Putamen (tissue), 1 donor: Measurements from ENCODE around the gene MAN1C1.
"Not testable (repeated sequence)": the region's sequence is repeated elsewhere in the genome, so short reads cannot be mapped to it uniquely, and the experiment has no call there.

Source experiments
- DNase-seq: peaks from one replicate; pipeline ENCODE4 v3.0.0-alpha.2; 2016; ENCODE audit warnings: low spot score

MAN1C1 gene

DNA sequence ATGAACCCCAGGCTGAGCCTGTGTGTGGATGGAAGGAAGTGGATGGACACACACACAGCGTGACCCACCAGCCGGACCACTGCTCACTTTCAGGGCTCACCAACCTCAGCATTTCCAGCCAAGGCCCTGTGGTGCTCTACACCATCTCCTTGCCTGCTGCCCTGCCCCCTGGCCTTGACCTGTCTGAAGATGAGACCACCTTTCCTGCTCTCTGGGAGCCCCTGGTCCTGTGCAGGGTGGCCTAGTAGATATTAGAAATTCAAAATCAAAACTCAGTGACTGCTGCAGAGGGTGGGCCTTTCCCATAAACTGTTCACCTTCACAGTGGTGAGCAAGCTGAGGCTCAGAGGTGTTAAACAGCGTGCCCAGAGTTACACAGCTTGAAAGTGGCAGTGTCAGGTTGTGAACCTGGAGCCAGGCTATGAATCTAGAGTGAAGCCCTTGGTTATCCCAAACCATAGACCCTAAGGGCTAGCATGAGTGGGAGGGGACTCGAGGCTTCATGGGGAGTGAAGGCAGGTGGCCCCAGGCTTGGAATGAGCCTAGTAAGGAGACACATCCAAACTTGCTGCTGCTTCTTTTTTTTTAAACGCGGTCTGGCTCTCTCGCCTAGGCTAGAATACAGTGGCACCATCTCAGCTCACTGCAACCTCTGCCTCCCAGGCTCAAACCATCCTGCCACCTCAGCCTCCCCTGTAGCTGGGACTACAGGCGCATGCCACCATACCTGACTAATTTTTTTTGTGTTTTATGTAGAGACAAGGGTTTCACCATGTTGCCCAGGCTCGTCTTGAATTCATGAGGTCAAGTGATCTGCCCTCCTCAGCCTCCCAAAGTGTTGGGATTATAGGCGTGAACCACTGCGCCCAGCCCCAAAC lies 41.5 kb downstream of the MAN1C1 start:
- DNase-seq = no peak

DNA sequence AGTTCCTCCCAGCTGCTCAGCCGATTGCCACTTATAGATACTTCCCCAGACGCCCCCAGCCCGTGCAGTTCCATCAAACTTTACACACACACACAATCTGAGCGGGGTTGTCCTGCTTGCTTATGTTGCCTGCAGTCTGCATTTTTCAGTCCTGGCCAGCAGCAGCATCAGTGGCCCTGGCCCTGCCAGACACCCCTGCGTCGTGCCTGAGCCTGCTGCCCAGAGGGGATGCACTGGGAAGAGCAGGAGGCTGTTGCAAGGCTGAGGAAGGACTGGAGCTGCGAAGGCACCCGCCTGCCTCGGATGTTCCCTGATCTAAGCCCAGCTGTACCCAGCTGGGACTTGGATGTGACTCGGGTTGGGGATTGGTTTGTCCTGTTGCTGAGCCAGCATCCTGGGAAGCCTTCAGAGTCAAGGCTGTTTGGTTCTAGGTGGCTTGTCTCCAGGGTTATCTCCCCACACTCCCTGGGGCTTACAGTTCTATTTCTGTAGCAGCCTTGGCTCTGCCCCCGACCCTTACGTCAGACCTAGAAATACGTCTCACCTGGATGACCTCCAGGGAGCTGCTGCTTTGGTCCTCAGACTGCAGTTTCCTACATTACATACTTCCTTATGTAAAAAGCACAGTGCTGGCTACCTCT lies 42.3 kb downstream of the MAN1C1 start:
- no peak for DNase-seq

DNA sequence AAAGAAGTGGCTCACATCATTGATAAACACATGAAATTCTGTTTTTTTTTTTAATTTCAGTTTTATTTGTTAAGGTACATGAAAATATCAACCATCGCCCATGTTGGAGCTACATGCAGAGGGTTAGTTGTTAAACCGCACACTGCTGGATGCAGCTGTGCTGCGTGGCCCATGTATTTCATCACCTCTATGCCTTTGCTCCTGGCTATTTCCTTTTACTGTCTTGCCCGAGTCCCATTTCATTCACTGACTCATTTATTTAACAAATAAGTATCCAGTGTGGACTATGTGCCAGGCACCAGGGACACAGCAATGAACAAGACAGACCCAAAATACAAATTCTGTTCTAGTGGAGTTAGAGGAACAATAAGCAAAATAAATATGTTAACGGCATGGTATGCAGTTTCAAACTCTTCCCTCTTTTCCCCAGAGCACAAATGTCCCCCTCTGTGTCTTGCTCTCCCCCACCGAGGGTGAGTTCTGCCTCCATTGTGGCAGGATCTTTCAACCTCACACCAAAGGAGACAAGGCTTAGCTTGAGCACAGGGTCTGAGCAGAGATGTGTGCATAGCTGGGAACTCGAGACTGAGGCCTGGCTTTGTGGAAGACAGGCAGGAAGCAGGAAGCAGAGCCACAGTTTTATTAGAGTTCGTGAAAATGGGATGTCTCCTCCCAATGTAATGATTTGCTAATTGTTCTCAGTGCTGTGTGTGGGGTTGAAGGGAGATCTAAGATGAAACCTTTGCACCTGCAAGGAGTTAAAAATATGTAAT lies 44.6 kb downstream of the MAN1C1 start:
- no peak for DNase-seq

DNA sequence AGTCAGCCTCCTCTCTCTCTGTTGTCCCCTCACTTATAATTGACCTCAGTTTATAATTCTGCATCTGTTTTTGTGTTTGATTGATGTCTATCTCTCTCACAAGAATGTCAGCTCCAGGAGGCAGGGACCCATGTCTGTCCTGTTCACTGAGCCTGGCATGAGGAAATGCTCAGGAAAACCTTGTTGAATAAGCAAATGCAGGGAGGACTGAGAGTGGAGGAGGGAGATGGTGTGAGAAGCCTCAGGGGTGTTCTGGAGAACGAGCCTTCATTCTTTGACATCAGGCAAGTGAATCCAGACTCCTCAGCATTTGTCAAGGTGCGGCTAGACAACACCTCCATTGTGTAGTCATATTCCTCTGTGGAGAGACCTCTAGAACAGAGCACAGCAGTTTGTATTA lies 45.5 kb downstream of the MAN1C1 start:
- DNase-seq = no peak

DNA sequence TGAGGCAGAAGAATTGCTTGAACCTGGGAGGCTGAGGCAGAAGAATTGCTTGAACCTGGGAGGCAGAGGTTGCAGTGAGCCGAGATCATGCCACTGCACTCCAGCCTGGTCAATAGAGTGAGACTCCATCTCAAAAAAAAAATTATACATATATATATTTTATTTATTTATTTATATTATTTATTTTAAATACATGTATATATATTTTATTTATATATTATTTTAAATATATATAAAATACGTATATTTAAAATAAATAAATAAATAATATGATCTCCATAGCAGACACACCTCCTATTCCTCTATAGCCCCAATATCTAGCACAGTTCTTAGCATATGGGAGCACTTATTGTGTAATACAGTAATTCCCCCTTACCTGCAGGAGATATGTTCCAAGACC lies 46.4 kb downstream of the MAN1C1 start:
- DNase-seq = not testable (repeated sequence)

DNA sequence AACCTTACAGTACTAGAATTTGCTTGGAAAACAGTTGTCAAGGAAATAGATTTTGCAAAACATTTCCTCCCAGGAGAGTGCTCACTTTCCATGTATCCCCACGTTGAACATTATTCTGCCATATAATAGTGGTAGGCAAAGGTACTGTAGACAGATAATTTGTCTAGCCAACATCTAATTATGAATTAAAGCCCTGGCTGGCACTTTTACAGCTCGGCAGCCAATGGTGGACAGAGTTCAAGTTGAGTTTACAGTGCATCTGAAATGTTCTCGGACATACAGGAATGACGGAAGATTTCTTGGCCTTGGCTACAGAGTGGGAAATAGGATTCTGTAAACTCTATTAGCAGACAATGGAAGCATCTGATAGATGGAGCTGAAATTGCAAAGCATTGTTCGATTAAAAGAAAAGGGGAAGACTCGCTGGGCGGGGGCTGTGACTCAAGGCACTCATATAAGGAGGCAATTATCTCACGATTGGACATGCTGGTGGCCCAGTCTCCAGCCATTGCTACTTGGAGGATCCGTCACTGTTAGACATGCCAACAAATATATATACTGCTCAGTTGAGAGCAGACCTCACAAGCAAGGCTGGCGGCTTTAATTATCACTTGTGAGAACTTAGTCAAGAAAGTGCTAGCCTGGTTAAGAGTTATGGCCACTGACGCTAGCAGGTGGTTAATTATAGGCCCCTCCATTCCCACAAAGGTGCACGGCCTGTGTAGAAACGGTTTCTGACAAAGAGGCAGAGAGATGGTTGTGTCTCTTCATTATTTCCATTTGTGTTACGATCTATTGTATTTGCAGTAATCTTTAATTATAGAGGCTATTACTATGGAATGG lies 48.0 kb downstream of the MAN1C1 start:
- no peak for DNase-seq

DNA sequence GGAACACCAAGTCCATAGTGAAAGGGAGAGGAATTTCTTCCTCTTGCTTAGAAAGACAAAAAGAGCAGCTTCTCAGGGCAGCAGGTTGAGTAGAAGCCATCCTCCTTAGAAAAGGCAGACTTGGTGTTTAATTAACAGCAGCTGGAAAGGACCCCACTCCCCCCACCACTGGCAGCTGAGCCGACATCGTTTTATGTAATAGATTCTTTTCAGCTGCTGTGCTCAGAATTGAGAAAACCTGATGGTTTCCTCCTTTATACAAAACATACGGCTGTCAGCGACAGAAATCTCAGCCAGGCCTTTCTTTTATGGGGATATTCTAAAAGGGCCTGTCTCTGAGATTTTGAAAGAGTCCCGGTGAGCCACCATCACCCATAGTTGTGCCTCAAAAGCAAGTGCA lies 49.9 kb downstream of the MAN1C1 start:
- no peak for DNase-seq

DNA sequence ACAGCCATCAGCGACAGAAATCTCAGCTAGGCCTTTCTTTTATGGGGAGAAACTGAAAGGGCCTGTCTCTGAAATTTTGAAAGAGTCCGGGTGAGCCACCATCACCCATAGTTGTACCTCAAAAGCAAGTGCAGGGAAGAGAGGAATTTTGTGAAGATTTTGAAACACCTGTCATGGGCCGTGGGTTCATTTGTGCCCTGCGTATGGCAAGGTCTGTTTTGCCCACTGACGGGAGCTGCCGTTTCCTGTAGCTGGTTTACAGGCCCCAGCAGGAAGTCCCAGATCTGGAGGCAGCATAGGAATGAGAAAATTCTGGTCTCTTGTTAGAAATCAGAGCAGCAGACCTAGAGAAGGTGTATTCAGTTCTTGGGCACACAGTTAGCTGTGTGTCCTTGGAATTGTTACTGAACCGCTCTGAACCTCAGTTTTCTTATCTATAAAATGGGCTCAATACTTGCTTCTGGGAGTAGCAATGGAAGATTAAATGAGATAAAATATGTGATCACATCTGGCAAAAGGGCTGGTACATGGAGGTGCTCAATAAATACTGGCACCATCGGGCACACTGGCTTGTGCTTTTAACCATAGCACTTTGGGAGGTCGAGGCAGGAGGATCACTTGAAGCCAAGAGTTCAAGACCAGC lies 52.5 kb downstream of the MAN1C1 start:
- DNase-seq = no peak

DNA sequence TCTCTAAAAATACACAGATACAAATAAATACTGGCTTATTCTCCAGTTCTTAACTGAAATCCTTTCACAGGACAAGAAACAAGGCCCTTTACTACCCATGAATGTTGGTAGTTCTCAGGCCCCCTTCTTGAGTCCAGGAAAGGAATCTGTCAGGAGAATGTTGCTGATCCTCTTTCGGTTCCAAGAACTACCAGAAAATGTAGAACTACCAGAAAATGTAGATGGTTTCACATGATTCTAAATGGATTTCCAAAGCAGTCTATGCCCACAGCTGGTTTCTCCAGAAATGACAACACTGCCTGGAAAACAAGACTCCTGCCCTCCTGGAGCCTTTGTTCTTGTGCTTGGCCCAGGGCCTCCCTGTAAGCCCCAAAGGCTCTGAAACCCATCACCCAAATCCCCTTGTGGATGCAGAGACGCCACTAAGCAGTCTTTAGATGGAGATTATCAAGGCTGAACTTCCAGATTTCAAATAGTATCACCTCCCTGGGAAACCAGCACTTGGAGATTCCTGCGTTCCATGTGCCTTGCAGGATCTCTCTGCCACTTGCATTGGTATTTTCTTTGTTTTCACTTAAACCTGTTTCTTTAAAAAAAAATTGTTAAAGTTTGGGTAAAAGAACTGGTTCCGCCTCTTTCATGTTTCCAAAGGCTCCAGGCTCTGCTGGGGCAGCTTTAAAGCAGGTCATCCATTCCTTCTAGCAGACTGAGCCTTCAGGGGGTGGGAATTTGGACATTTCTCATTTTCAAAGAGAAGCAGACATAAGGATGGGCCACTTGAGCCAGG lies 53.4 kb downstream of the MAN1C1 start:
- DNase-seq = no peak

DNA sequence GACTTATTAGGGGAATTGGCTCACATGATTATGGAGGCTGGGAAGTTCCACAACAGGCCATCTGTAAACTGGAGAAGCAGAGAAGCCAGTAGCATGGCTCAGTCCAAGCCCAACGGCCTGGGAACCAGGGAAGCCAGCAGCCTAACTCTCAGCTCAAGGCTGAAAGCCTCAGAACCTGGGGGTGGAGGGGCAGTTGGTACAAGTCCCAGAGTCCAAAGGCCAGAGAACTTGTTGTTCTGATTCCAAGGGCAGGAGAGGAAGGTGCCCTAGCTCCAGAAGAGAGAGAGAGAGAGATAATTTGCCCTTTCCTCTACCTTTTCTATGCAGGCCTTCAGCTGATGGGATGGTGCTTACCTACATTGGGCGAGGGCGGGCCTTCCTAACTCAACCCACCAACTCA lies 55.3 kb downstream of the MAN1C1 start:
- DNase-seq = no peak

DNA sequence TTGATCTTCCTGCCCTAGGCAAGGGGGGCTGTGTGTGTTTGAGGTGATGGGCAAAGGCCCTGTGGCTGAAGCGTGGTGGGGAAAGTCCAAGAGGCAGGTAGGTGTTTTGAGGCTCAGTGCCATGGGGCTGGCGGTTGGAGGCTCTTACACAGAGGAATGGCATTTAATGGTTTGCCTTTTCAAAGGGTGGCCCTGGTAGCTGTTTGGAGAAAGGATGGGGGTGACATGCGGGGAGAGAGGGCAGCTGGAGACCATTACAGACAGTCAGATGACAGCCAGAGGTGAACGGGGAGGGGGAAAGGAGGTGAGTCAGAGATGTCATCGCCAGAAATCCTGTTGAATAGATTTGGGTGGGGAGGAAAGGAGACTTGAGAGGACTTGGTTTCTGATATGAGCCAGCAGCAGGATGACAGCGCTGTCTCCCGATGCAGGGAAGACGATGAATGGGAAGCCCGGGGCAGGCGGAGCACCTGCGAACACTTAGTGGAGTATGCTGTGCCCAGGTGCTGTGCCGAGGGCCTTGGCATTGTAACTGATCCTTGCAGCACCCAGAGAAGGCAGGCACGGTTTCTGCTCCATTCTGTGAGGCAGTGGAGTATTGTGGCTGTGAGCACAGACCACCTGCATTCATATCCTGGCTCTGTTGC lies 56.3 kb downstream of the MAN1C1 start:
- no peak for DNase-seq

DNA sequence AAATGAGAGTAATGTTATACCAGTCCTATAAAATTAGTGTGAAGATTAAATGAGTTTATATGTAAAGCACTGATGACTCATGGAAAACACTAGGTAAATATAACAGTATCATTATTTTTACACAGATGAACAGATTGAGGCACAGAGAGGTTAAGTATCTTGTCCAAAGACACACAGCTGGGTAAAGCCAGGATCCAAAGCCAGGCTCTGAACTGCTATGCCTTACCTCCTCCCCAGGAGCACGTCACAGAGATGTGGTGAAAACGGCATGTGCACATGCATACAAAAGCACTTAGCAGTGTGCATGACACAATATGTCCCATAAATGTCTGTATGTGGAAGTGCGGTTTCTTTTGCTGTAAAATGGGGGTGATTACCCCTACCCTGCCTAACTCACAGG lies 56.9 kb downstream of the MAN1C1 start:
- no peak for DNase-seq

DNA sequence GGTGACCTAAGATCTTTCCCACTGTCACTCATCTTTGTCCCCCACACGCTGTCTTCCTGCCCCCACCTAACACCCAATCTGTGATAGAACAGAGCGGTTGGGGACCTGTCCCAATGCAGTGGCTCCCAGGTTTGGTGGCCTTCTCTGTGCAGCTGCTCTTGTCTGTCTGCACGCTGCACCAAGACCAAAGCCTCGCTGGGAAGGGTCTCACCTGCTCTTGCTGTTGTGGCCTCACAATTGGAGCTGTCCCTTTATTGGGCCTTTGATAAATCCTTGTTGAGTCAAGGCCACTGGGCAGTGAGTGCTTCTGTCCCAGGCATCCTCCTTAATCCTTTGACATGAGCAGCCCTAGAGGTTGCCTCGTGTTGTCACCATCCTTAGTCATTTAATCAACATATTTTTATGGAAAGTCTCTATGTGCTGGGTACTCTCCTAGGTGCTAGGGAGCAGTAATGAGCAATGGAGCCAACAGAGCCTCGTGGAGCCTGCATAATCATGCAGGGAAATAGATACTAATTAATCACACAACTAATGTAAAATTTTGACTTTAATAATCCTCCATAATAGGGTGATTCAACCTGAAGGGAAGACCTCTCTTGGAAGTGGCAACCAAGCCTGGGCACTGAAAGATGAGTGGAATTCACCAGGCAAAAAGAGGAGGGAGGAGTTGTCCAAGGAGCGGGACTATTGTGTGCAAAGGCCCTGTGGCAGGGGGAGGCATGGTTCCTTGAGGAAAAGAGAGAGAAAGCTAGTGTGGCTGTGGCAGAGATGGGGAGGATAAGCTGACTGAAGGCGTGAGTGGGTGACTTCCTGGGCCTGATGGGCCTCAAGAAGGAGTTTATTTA lies 57.6 kb downstream of the MAN1C1 start:
- DNase-seq = no peak

DNA sequence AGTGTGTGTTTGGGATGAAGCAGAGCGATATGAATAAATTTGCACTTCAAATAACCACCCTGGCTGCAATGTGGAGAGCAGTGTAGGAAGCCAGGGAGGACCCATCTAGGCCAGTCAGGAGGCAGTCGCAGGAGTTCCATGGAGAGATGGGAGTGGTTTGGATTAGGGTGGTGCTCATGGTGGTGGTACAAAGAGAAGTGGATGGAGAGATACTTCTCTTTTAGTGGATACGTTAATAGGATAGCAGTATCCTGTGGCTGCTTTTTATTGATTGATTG lies 58.2 kb downstream of the MAN1C1 start:
- DNase-seq = no peak

DNA sequence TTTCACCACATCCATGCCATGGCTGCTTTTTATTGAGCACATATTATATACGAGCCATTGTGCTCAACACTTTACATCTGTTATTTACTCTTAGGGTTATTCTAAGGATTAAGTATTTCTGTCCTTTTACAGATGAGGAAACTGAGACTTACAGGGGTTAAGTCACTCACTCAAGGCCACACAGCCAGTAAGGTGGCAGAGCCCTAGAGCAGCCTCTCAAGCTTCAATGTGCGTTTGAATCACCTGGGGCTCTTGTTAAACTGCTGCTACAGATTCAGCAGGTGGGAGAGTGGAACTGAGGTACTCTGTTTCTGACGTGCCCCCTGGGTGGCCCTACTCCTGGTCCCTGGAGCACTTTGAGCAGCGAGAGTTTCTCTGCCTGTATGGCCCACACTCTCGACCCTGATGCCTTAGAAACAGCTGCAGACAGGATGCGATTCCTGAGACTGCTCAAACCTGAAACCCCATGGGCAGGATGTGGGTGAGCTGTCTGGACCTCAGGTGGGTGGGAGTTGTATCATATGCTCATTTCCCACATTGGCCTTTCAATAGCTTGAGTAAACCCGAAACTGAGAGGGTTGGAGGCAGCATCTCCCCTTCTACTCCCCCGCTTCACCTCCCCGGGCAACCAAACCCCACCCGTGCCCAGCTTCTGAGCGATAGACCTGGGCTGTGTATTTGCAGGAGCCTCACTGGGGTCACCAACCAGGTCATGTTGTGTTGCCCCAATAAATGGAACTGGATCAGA lies 59.3 kb downstream of the MAN1C1 start:
- no peak for DNase-seq

DNA sequence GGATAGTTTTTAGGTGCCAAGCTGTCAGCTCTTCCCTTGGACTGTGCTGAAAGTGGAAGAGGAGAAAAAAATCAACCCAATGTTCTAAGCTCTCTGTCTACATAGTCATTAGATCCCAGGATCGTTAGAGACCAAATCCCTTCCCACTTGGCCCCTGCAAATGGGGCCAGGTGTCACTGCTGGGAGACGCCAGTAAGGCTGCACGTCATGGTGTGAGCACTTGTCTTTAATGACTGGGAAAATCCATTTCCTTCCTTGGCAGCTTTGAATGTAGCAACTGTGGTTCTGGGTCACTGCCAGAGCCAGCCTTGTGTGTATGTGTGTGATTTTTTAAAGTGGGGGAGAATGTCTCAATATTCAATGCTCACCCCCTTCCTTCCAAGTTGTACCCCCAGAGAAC lies 59.9 kb downstream of the MAN1C1 start:
- DNase-seq = no peak

DNA sequence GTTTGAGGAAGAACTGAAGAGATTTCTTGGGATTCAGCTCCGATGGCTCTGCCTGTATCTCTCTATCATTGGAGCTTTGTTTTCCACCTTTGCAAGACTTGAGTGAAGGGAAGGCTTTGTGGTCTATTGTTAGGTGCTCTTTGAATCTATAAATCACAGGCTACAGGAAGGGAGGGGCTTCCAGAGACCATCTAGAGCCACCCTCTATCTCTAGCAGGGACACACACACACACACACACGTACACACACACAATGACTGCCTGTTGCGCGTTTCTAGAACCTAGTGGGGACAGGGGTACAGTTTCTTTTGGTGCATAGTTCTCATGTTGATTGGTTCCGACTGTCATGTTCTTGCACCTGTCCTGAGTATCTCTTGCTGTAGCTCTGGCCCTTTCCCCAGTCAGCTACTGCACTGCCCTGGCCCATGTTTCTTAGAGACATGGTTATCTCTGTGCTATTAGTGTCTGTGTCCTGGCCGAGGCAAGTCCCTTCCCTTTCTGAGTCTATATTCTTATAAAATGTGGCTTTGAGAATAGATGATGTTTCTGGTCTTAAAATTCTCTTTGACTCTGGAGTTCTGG lies 60.7 kb downstream of the MAN1C1 start:
- DNase-seq = no peak

DNA sequence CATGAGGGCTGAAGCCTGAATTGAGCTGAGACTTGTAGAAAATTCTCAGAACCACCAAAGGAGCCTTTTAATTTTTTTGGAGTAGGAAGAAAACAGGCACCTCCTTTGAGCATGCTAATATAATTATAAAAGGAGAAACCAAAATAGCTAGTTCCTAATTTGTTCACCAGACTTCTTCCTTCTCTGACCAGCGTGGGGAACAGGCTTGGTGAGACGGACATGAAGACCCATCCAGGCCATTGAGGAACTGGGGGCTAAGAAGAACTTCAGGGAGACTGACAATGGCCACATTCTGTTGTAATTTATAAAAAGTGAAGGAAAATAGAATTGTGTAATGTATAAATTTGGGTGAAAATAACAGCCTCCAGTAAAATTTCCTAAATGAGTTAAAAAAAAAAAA lies 62.6 kb downstream of the MAN1C1 start:
- DNase-seq = no peak
